HL-60 (cell line): Measurements from ENCODE around the gene TACO1.

Experiments used
- DNase-seq, 2 experiments: peaks; one replicate each; pipeline ENCODE4 v3.0.0-alpha.2; 2010 to 2020; ENCODE audit warnings: low read depth in 1 of 2, low spot score in 1 of 2
- H3K27ac ChIP-seq: fragments of 250-450 bp; sonication (Bioruptor Pico); replicated peaks from 2 replicates; pipeline ENCODE4 v1.5.1; 2020; ENCODE audit warnings: mild to moderate bottlenecking, moderate library complexity
- H3K27me3 ChIP-seq: fragments of 250-450 bp; sonication (Bioruptor Pico); 2 replicates; pipeline ENCODE4 v1.5.1; 2021; ENCODE audit warnings: mild to moderate bottlenecking, moderate library complexity; ENCODE audit not compliant: insufficient read depth, poor library complexity, severe bottlenecking
- H3K4me3 ChIP-seq: replicated peaks from 2 replicates; pipeline ENCODE4 v1.5.1; 2011; ENCODE audit warnings: mild to moderate bottlenecking, control low read depth, low read length; ENCODE audit not compliant: insufficient read depth
- CTCF ChIP-seq: IDR thresholded peaks from one replicate; pipeline ENCODE4 v1.5.1; 2011; ENCODE audit warnings: low read length, control low read depth, inconsistent platforms; ENCODE audit not compliant: insufficient read depth
- GABPA ChIP-seq: IDR thresholded peaks from 2 replicates; pipeline ENCODE4 v1.6.1; 2012; ENCODE audit warnings: low read depth
- POLR2AphosphoS5 ChIP-seq: IDR thresholded peaks from 2 replicates; pipeline ENCODE4 v1.6.1; 2012; ENCODE audit warnings: low read depth
- SPI1 ChIP-seq: IDR thresholded peaks from 2 replicates; pipeline ENCODE4 v1.6.1; 2012; ENCODE audit warnings: low read depth, mild to moderate bottlenecking, borderline replicate concordance
- TF ChIP-seq, protein P1 (sequence below): IDR thresholded peaks from 2 replicates; pipeline ENCODE4 v1.6.1; 2012; ENCODE audit warnings: low read depth; ENCODE audit not compliant: insufficient replicate concordance

TACO1 gene

DNA sequence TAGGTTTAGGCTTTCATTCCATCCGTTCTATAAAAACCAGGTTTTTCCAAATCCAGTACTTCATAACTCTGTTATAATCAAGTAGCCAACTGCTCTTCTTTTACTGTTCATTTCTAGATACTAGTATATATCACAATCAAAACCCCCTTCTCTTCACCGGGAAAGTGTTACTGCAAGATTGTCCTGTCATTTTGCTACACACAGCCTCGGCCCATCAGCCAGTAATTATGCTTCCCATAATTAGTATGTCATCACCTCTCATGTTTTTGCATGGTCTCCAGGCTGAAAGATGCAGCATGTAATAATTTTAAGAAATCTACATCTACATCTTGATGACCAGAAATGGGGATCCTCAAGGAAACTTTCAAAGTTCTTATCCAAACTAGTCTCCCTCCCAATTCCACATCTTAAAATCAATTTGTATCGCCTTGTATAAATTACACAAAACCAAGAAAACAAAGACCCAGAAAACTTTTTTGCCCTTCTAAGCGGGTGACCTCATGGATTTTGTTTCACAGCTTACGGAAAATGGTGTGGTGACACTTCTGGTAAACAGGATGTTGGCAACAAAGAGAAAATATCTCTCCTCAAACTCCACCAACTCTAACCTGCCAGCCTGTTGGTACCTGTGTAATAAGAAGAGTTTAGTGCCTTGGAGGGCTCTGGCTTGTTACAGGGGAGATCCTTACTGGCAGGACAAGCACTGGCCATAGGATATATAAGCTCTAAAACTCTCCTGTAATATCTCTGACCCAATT lies 9.3 kb downstream of the TACO1 start:
- Histone ChIP-seq H3K27ac (no peak overlapping the region), H3K27me3 (no peaks in the 10 kb centered on the region), H3K4me3 (no peak overlapping the region)
- DNase-seq = no peak
- TF ChIP-seq POLR2AphosphoS5 = no peak
- no peak for TF ChIP-seq SPI1
- no peak for TF ChIP-seq CTCF
- TF ChIP-seq, protein P1, sequence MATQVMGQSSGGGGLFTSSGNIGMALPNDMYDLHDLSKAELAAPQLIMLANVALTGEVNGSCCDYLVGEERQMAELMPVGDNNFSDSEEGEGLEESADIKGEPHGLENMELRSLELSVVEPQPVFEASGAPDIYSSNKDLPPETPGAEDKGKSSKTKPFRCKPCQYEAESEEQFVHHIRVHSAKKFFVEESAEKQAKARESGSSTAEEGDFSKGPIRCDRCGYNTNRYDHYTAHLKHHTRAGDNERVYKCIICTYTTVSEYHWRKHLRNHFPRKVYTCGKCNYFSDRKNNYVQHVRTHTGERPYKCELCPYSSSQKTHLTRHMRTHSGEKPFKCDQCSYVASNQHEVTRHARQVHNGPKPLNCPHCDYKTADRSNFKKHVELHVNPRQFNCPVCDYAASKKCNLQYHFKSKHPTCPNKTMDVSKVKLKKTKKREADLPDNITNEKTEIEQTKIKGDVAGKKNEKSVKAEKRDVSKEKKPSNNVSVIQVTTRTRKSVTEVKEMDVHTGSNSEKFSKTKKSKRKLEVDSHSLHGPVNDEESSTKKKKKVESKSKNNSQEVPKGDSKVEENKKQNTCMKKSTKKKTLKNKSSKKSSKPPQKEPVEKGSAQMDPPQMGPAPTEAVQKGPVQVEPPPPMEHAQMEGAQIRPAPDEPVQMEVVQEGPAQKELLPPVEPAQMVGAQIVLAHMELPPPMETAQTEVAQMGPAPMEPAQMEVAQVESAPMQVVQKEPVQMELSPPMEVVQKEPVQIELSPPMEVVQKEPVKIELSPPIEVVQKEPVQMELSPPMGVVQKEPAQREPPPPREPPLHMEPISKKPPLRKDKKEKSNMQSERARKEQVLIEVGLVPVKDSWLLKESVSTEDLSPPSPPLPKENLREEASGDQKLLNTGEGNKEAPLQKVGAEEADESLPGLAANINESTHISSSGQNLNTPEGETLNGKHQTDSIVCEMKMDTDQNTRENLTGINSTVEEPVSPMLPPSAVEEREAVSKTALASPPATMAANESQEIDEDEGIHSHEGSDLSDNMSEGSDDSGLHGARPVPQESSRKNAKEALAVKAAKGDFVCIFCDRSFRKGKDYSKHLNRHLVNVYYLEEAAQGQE = no peak
- TF ChIP-seq GABPA = no peak

- Histone ChIP-seq H3K27me3 (no peaks in the 10 kb centered on the region), H3K4me3 (no peak overlapping the region), H3K27ac (no peak overlapping the region)
- no peak for DNase-seq
- TF ChIP-seq SPI1 = no peak
Observed at GRCh38 chr17:63610854-63611253, 10.2 kb downstream of the TACO1 start.

DNA sequence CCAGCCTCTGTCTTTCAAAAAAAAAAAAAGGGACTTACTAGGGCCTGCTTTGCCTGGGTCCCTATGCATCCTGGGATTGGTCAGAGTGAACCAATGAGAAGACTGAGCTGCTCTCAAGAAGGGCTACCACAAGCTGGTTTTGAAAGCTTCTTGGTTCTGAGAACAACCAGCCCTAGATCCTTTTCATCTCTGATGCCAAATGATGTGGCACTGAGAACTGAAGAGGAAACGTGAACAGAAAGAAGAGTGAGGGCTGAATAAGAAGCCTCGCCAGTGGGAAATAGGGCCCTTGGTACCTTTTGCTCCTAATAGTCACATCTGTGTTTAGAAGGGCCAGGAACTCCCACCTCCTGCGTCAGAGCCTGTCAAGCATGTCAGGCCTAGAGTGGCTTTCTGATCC lies 10.7 kb downstream of the TACO1 start:
- H3K27ac ChIP-seq = no peak overlapping the region
- no peak for DNase-seq
- TF ChIP-seq, protein P1 = no peak
- no peak for TF ChIP-seq CTCF
- TF ChIP-seq SPI1 = no peak
- TF ChIP-seq POLR2AphosphoS5 = no peak
- no peak for TF ChIP-seq GABPA
- no peaks in the 10 kb centered on the region for H3K27me3 ChIP-seq
- H3K4me3 ChIP-seq = no peak overlapping the region

DNA sequence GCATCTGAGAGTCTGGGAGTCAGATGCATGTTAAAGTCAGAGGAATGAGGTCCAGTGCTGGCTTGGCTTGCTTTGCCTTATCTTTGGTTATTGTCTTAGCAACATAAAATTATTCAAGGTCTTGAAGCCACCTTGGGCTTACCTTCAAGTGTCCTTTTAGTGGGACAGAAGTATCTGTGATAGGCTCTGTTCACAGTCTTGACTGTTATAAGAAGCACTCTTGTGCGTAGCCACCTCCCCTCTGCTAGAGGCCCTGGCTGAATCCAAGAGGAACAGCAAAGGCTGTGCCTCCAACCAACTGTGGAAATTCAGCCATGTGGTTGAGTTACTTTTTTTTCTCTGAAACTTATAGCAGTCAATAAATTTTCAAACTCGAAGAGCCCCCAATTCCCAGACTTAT lies 13.0 kb downstream of the TACO1 start:
- TF ChIP-seq CTCF (no peak), GABPA (no peak), POLR2AphosphoS5 (no peak), SPI1 (no peak)
- TF ChIP-seq, protein P1 = no peak
- DNase-seq = no peak
- Histone ChIP-seq H3K27me3 (no peaks in the 10 kb centered on the region), H3K4me3 (no peak overlapping the region), H3K27ac (no peak overlapping the region)
